Femur (tissue), 1 donor: Measurements from ENCODE around the gene INPP5B.

Source experiments
- DNase-seq: peaks from one replicate; pipeline ENCODE4 v3.0.0-alpha.2; 2017

Gene INPP5B

DNA sequence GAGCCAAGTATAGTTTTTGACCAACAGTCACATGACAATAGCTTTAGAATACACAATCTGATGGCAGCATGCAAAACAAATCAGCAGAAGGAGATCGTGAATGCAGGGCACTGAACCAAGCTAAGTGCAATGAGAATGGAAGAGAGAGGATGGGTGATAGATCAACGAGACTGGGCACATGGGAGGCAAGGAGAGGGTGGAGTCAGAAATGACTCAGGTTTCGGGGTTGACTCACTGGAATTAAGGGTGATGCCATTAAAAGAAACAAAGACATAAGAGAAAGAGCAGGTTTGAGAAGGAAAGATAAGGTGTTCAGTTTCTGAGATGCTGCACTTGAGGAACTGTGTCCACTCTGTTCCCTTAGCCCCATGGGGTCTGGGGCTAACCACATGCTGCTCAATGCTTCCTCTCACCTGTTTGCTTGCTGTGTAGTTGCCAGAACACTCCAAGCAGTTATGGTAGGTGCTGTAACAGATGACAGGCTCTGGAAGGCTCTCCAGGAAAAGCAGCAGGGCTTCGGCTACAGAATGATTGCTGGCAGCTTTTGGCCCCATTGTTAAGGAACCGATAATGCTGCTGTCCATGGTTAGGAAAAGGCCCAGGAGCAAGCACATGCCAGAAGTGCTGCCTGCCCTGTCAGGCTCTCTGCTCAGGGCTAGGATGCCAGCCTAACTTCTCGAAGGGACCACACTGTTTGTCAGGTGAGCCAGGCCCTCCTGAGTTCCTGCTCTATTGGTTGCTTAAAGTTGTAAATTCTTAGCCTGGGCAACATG is 81.3 kb downstream of the INPP5B start:
- no peak for DNase-seq

DNA sequence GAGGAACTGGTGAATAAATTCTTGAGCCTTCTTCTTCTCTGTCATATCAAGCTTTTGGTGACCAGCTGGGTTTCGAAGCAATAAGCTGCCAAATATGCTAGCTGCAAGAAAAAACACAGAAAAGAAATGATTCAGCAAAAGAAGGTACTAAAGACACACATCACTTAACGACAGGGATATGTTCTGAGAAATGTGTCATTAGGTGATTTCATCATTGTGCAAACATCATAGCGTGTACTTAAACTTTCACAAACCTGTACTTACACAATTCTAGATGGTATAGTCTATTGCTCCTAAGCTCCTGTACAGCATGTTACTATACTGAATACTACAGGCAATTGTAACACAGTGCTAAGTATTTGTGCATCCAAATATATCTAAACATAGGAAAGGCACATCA is 84.5 kb downstream of the INPP5B start:
- DNase-seq = no peak

DNA sequence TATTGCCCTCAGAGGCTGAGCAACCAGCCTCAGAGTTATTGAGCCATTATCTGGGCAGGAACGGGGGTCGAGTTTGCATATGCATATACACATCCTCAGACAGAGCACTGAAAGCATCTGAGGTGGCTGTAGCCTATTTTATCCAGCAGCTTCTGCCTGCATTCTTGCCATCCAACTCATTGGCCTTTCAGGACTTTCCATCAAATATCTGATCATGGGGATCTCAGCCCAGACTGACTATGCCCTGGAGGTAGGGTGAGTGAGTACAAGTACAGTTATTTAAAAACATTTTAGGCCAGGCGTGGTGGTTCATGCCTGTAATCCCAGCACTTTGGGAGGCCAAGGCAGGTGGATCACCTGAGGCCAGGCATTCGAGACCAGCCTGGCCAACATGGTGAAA is 85.7 kb downstream of the INPP5B start:
- no peak for DNase-seq

DNA sequence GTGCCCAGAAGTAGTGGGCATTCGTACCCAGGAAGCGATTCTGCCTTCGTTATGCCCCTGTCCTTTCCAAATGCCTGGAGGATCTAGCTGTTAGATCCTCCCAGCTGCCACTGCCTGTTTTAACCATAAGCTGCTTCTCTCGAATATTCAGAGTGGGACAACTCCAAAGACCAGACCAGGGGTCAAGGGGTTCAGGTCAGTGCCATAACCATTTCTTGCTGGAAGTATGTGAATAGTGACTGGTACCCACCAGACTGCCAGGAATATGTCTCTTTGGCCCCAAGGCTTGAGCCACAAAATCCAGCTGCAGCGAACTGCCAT is 86.5 kb downstream of the INPP5B start:
- DNase-seq = no peak

DNA sequence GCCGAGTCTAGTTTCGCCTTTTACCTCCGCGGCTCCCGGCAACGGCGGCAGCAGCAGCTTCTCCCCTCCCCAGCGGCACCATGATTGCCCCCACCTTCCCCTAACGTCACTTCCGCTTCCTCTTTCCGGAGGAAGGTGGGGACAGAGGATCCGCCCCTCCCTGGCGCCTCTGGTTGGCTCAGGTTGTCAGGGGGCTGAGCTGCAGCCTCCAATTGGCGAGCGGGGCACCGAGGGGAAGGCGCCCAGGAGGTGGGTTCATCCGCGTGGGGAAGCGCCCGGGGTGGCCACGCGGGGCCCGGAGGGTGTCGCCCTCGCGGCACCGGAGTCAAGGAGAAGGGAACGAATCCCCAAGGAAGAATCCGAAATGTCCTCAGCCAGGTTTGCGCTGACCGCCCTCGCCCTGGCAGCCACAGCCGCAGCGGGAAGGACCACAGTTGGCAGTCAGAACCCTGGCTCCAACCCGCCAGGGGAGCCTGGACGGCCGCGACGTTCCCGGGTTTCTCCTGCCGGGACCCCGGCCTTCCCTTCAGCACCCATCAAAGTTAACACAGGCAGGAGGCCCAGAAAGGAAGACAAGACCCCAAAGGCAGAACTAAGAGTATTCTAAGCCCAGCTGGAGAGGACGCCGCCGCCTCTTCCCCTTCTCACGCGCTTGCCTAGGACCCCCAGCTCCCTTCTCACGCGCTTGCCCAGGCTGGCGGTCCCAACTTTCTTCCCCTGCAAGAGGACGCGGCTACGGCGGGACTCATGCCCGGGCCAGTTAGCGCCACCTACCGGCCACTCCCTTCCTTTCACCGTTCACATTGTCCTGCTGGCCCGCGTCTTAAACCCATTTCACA is 87.1 kb downstream of the INPP5B start, which contains the start of gene MTF1:
MTF1 (minus strand) TSS at position 86 of the 839 bp plus-strand sequence. CDS start 1,934 bp downstream, outside the sequence.
- peak; percentile 99 for DNase-seq

DNA sequence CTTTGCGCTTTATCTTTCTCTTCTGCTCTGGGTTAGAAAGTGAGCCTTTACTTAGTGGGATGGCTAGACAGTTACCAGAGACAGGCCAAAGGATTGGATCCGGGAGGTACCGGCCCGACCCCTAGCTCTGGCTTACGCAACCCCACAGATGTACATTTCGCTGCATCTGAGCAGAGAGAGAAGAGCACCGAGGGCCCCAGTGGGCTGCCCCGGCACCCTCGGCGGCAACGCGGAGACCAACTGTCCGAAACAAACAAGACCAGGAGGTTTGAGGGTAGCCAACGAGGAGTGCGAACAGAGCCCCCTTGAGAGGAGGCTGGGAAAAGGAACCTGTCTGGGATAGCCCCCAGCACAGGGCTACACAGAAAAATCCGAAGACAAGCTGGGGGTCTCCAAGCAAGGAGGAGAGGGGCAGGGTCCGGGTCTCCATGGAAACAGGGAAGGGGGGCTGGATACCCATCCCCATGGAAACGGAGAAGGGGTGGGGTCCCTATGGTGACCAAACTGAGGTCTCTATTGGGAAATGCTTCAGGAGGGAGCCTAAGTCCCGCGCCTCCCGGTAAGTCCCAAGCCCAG is 87.8 kb downstream of the INPP5B start:
- DNase-seq = no peak

DNA sequence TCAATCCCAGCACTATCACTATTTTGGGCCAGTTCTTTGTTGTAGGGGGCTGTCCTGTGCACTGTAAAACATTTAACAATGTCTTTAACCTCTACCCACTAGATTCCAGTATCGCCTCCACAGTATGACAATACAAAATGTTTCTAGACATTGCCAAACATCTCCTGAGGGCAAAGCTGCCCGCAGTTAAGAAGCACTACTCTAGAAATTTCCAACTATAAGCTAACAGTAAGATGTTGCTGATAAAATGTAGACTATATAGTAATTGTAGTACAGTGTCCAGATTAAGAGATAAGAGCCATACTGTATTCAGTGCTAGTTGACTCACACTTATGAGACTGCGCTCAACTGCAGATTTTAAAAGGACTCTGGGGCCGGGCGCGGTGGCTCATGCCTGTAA is 92.4 kb downstream of the INPP5B start:
- DNase-seq = no peak

DNA sequence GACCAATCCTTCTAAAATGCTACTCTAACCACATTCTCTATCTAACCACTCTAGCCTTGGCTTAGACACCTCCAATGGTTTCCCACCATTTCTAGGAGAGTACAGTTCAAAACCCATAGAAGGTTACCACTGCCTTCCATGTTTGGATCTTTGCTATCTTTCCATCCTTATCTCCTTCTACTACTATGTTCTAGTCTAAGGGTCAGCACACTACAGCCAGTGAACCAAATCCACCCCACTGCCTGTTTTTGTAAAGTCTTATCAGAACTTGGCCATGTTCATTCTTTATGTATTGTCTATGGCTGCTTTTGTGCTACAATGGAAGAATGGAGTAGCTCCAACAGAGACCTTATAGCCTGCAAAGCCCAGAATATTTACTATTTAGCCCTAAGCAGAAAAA is 93.7 kb downstream of the INPP5B start:
- DNase-seq = no peak

DNA sequence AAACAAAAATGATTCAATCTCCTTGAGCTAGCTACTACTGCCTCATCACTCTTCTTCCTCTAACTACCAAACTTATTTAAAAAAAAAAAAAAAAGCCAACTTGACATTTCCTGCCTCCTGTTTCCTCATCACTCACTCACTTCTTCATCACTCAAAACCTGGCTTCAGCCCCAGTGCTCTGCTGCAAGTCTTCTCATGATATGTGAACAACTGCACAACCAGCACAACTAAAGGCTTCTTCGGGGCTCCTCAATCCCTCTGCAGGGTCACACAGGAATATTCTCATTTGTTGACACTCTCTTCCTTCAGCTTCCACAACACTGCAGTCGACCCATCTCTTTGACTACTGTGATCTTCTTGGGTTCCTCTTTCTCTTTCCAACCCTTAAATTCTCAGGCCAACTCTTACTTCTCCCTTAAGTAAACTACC is 95.1 kb downstream of the INPP5B start:
- no peak for DNase-seq

DNA sequence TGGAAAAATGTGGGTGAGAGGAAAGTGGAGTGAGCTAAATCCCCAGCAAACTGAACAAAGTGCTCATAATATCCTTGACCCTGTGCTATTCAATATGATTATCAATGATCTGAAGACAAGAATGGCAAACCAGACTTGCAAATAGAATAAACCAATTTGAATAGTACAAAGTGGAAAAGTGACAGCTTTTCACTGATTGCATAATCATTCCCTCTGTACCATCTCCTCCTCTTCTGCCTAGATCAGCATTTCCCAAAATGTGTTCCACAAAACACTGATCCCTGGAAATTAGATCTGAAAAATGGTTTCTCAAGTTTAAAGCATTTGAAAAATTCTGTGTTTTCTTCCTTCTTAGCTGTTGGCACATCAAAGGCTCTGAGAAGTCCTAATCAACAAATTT is 95.6 kb downstream of the INPP5B start:
- DNase-seq = no peak

DNA sequence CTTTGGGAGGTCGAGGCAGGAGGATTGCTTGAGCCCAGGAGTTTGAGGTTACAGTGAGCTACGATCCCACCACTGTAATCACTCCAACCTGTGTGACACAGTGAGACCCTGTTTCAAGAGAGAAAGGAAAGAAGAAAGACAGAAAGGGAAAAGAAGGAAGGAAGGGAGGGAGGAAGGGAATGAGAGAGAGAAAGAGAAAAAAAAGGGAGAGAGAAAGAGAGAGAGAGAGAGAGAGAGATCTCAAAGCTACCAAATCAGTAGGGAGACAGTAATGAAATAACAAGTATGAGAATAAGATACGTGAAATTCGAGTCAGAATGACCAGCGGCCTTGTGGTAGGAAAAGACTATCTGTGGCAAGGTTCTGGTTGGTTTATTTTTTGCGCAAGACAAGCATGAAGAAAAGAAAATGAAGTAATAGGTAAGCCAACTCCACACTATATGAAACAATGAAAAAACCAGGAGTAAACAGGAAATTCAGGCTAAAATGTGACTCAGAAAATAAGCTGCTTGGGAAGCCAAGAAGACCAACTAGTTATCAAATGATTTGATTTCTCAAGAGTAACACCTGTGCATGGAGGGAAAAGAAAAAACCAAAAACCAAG is 96.4 kb downstream of the INPP5B start:
- no peak for DNase-seq

DNA sequence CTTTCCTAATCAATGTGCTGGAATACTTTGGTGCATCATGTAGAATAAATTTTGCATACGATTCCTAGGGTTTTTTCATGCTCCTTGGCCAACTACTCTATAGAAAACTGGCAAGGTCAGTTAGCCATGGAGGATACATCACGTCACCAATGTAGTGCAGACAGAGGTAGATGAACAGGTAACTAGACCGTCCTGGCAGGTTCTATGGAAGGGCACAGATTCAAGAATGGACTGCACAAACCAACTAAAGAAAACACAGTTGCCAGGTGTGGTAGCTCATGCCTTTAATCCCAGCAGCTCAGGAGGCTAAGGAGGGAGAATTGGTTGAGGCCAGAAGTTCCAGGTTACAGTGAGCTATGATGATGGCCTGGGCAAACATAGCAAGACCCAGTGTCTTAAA is 97.4 kb downstream of the INPP5B start:
- DNase-seq = no peak

DNA sequence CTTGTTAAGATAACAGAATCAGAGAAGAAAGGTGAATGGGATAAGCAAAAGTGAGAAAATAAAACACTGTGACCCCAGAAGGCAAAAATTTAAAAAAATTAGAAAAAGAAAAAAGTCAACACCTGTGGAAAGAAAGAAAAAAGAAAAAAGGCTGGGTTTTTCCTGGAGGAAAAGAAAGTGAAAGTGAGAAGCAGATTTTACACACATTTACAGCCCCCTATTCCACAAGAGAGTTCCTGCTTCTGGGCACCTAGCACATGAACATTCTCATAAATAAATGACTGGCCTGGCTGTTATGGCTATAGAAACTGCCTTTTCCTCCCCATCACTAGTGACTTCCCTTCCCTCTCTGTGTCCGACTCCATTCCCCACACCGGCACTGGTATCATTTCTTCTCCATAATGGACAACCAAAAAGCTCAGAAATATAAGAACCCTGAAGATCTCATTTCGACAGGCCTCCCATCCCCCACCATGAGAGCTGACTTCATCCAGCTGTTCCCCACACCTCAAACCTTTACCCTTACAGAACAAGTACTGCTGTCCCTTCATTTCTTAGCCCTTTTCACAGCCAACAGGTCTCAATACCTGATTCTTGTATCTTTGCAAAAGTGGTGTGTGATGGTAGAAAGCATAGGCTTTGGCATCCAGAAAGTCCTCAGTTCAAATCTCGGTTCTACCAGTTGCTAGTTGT is 100.1 kb downstream of the INPP5B start:
- DNase-seq = no peak

DNA sequence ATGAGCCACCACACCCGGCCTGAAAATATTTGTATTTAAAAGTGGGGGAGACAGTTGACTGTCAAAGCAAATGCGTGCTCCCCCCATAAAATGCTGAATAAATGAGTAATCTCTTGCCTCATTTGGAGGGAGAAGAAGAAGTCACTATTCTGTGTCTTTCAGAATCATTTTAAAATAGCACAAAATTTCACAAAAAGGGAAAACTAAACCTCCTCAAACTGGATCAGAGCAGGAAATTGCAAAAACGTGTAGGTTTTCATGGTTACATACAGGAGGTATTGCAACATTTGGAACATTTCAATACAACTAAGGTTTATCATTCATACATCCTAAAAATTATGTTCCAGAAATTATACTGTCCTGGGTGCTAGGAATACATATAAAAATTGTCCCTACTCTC is 101.1 kb downstream of the INPP5B start:
- DNase-seq = no peak

DNA sequence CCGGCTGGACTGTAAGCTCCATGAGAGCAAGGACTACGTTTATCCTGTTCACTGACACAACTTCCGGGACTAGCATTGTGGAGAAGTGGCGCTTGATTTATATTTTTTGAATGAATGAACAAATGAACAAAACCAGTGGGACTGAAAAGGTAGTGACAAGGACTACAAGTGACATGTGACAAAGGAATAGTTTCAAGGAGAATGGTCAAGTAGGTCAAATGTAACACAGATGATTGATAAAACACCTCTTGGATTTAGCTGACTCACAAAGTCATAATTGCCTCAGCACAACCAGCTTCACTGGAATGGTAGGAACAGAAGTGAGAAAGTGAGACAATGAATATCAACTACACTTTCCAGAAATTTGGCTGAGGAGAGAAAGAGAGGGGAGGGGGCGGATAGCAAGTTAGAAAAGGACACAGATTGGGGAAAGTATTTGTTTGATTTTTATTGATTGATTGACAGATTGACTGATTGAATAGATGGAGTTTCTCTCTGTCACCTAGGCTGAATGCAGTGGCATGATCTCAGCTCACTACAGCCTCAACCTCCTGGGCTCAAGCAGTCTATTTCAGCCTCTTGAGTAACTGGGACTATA is 101.7 kb downstream of the INPP5B start:
- DNase-seq = no peak

DNA sequence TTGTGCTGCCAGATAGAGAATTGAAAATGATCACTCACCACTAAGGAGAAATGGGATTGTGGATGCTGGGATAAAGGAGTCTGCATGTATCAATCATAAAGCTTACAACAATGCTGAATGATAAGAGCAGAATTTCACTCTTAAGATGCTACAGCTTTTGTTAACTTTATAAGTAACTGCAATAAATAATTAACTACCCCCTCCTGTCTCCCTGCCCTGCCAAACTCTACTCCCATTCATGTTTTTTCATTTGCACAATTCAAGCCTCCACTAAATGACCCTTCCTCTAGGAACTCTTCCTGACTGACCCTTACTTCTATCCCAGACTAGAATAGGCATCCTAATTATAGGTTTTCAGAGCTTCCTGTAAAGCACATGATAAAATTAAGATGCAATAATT is 102.3 kb downstream of the INPP5B start:
- no peak for DNase-seq

DNA sequence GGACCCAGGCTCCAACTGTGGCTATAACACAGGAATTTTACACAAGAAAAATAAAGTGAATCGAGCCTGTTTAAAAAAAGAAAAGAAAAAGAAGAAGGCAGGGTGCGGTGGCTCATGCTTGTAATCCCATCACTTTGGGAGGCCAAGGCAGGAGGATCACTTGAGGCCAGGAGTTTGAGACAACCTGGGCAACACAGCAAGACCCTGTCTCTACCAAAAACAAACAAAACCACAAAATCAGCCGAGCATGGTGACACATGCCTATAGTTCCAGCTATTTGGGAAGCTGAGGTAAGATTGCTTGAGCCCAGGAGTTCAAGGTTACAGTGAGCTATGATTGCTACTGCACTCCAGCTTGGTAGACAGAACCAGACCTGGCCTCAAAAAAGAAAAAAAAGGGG is 105.2 kb downstream of the INPP5B start:
- DNase-seq = no peak

DNA sequence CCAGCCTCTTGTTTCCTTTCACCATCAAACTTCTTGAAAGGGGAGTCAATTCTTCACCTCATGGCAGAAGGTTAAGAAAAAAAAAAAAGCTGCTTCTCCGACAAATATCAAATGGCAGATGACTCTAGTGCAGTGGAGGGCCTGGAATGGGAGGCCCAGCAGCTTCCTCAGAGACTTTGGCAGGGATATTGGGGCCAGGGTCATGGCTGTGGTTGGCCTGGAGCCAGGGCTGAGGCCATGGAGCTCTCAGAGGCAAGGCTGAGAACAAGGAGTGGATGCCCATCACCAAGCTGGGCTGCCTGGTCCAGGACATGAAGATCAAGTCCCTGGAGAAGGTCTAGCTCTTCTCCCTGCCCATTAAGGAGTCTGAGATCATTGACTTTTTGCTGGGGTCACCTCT is 106.1 kb downstream of the INPP5B start:
- no peak for DNase-seq

DNA sequence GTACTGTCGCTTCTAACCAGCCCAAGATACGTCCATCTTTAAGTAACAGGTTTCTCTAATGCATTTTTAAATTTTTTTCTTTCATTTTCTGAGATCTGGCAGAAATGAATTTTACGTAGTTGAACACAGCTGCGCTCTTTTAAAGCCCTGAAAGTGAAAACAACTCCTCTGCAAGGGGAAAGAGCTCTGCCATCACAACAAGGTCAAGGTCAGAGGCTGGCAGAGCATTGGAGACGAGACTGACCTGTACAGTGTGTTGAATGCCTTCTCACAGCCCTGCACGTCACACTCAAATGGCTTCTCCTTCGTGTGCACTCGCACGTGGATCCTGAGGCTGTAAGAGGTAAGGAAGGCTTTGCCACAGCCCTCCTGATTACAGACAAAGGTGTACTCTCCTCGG is 107.2 kb downstream of the INPP5B start:
- no peak for DNase-seq

DNA sequence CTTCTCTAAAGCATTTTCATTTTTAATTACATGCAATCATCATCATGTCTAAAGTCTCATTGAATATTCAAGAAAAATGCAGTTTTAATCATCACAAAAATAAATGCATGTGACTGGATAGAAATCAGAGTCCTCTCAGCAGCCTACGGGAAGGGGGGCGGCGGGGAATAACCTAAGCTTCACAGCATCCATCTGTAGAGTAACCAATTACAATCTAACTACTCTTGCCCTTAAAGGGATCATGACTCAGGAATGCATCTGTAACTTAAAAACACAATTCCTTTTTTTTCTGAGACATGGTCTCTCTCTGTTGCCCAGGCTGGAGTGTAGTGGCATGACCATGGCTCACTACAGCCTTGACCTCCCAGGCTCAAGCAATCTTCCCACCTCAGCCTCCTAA is 110.1 kb downstream of the INPP5B start:
- DNase-seq = no peak

DNA sequence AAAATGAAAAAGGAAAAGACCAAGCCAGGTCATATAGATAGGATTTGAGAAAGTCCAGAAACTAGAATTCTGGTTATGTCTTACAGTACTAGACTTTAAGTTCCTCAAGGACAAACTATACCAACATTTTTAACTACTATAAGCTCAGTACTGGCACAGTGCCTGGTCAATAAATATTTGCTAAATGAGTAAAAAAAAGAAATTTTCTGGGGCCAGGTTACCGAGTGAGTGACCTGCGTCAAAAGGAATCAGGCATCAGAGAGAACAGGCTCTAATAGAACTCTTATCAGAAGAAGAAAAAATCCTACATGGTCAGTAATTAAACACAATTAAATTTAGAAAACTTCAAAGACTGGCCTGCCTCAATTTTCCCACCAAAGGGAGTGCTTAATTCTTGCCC is 115.0 kb downstream of the INPP5B start:
- no peak for DNase-seq

DNA sequence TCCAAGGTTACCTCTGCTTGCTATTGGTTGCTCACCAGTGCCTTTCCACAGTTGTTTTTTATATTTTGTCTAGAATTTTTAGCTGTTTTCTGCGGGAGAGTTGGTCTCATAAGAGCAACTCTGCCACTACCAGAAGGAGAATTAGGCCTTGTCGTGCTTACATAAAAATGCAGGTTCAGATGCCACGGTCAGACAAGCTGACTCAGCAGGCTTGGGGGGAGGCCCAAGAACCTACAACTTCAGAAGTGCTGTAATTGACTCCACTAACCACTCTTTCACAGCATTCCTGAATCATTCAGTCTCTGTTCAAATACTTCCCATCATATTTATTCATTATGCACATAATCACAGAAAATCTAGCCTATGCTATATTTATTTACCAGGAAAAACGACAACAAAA is 115.7 kb downstream of the INPP5B start:
- no peak for DNase-seq
